Thoracic aorta (tissue), 2 donors: ENCODE measurements around the gene FCMR. TPM values are rescaled to one million over a fixed set of nuclear protein-coding genes. Genes with fewer than 3 reads are reported as not detected.

Source experiments
- ATAC-seq: fragments of 150-250 bp; one replicate; pipeline ENCODE4 v1.8.0; 2017; ENCODE audit warnings: low read depth; ENCODE audit not compliant: insufficient number of reproducible peaks, low FRiP score
- DNase-seq: peaks from one replicate; pipeline ENCODE4 v3.0.0-alpha.2; 2020; ENCODE audit warnings: low spot score
- H3K27ac ChIP-seq, 2 donors: fragments of 200-600 bp; sonication (generic); 1 replicate in 1 of 2; 2 replicates in 1 of 2; pipeline ENCODE4 v1.5.1; 2016; ENCODE audit warnings: mild to moderate bottlenecking in 2 of 2, moderate library complexity in 2 of 2
- H3K27me3 ChIP-seq: fragments of 200-600 bp; sonication (generic); replicated peaks from 2 replicates; pipeline ENCODE4 v1.6.0; 2016; ENCODE audit warnings: mild to moderate bottlenecking; ENCODE audit not compliant: insufficient read depth
- H3K36me3 ChIP-seq: fragments of 200-600 bp; sonication (generic); one replicate; pipeline ENCODE4 v1.5.1; 2016
- H3K4me1 ChIP-seq, 2 donors: fragments of 200-600 bp; sonication (generic); 1 replicate in 1 of 2; 2 replicates in 1 of 2; pipeline versions ENCODE4 v1.5.1 to v1.6.0; 2016; ENCODE audit warnings: low read depth in 2 of 2, mild to moderate bottlenecking in 1 of 2; ENCODE audit not compliant: control insufficient read depth in 1 of 2
- H3K4me3 ChIP-seq: fragments of 200-600 bp; sonication (generic); 2 replicates; pipeline ENCODE4 v1.5.1; 2016; ENCODE audit warnings: mild to moderate bottlenecking
- H3K9me3 ChIP-seq: fragments of 200-600 bp; sonication (generic); 2 replicates; pipeline ENCODE4 v1.5.1; 2016
- CTCF ChIP-seq: fragments of 200-600 bp; sonication (generic); IDR thresholded peaks from one replicate; pipeline ENCODE4 v1.5.1; 2019; ENCODE audit warnings: antibody characterized with exemption
- total RNA-seq, 2 donors: library from RNA; depleted of rRNA; stranded (reverse); fragments of >200 nt; gene quantifications; one replicate each; pipeline versions ENCODE4 v1.1.0 to v1.2.3, GENCODE V29; 2016

Gene FCMR
- total RNA-seq, 2 donors from 2014 or later: 5.4 TPM; not detected in 1

DNA sequence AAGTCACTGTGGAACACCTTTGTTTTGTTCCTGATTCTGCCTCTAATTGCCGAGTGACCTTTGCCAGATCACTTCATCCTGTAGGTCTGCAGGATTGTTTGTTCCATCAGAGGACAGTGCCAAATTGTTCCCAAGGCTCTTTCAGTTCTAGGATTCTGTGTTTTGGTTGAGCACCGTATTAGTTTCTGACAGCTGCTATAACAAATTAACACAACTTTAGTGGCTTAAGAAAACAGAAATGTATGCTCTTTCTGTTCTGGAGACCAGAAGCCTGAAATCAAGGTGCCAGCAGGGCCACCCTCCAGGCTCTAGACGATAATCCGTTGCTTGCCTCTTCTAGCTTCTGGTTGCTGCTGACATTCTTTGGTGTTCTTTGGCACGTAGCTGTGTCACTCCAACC, 27.9 kb upstream of the FCMR start:
- Histone ChIP-seq H3K36me3 (no peaks in the 10 kb centered on the region), H3K27ac (no peak overlapping the region), H3K9me3 (no peaks in the 10 kb centered on the region), H3K4me1 (no peaks in the 10 kb centered on the region), H3K27me3 (no peaks in the 10 kb centered on the region), H3K4me3 (no peak overlapping the region)
- ATAC-seq: no peak
- no peak for TF ChIP-seq CTCF
- DNase-seq: no peak

DNA sequence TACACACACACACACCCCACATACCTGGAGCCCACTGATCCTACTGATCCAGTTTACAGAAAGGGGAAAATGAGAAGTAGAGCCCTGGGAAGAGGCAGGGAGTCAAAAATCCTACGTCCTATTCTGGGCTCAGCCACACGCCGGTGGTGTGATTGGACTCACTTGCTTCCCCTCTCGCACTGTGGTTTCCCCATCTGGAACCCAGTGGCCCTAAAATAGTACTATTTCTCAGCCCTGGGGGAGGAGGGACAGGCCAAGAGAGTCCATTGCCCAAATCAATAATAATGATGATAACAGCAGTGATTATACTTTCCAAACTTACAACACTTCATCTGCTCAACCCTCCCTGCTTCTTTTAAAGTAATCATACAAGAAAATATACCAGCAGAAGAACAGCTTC, 27.5 kb upstream of the FCMR start:
- DNase-seq: no peak
- TF ChIP-seq CTCF: no peak

DNA sequence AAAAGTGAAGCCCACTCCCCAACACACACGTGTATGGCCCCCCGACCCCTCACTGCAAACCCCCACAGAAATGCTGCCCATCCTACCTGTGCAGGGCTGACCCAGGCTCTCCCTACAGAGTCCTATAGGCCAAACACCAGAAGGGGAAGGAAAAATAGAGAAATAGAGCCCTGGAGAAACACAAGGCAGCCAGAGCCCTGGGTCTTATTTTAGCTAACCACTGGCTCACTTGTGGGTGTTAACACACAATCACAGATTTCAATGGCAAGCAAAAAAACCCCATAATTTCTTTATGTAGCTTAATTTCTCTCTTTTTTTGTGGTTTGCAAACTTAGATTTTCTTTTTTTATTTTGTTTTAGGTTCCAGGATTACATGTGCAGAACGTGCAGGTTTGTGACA, 25.5 kb upstream of the FCMR start:
- no peaks in the 10 kb centered on the region for H3K9me3 ChIP-seq
- TF ChIP-seq CTCF: no peak
- H3K4me3 ChIP-seq: no peak overlapping the region
- H3K27ac ChIP-seq: no peak overlapping the region
- H3K36me3 ChIP-seq: no peaks in the 10 kb centered on the region
- no peak for DNase-seq
- ATAC-seq: no peak
- H3K4me1 ChIP-seq: no peaks in the 10 kb centered on the region
- no peaks in the 10 kb centered on the region for H3K27me3 ChIP-seq

More for the DNA sequence above, 27.5 kb upstream of the FCMR start:
- Histone ChIP-seq H3K4me3 (no peak overlapping the region), H3K9me3 (no peaks in the 10 kb centered on the region), H3K36me3 (no peaks in the 10 kb centered on the region), H3K4me1 (no peaks in the 10 kb centered on the region), H3K27me3 (no peaks in the 10 kb centered on the region), H3K27ac (no peak overlapping the region)
- no peak for ATAC-seq

DNA sequence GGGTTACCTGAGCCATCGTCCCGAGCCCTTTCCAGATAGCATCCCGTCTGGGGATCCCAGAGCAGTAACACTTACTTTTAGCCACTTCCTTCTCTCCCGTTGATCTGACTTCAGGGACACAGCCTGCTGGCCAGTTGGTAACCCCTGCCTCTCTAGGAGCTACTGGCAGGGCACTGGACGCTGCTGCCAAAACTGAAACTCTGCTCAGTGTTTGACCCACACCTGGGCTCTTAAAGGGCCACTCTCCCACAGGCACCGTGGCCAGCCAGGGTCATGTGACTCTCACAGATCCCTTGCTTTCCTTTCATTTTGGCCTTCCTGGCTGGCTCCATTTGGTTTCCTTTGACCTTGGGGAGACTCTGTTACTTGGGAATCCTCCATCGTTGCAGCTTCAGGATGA, 24.5 kb upstream of the FCMR start, which contains the start of gene PIGR:
Gene PIGR (minus strand): TSS at position 206 of the 400 bp plus-strand sequence. CDS start 5,935 bp downstream, outside the sequence.
- no peak within 1 kb of the TSS for H3K4me3 ChIP-seq

GRCh38 chr1:206945779-206946178, 24.0 kb upstream of the FCMR start:
- no peak for ATAC-seq
- no peak for TF ChIP-seq CTCF

More for the DNA sequence above, 24.5 kb upstream of the FCMR start, which contains the start of gene PIGR:
- DNase-seq: no peak
- Histone ChIP-seq H3K36me3 (no peaks in the 10 kb centered on the region), H3K27ac (no peak within 1 kb of the TSS), H3K4me1 (no peaks in the 10 kb centered on the region), H3K9me3 (no peaks in the 10 kb centered on the region), H3K27me3 (no peaks in the 10 kb centered on the region)
- no peak for ATAC-seq
- TF ChIP-seq CTCF: no peak

More at GRCh38 chr1:206945779-206946178, 24.0 kb upstream of the FCMR start:
- H3K4me1 ChIP-seq: no peaks in the 10 kb centered on the region
- H3K9me3 ChIP-seq: no peaks in the 10 kb centered on the region
- H3K27me3 ChIP-seq: no peaks in the 10 kb centered on the region
- H3K36me3 ChIP-seq: no peaks in the 10 kb centered on the region
- H3K27ac ChIP-seq: no peak overlapping the region
- no peak overlapping the region for H3K4me3 ChIP-seq
- DNase-seq: no peak
